GM23338 (cell line): ENCODE results near the gene STAB2. TPM values are rescaled to one million over a fixed set of nuclear protein-coding genes. Genes with fewer than 3 reads are reported as not detected.

Experiments
- ATAC-seq: fragments of 200-7000 bp; cut with Tn5 transposase; 3 replicates; pipeline ENCODE4 v1.9.1; 2020
- DNase-seq: peaks from one replicate; pipeline ENCODE4 v3.0.0-alpha.2; 2015; ENCODE audit warnings: low spot score
- H2AFZ ChIP-seq: fragments of 200-600 bp; sonication (generic); 2 replicates; pipeline ENCODE4 v1.8.0; 2016; ENCODE audit warnings: antibody characterized with exemption, mild to moderate bottlenecking, moderate library complexity
- H3F3A ChIP-seq: fragments of 200-600 bp; sonication (generic); replicated peaks from 2 replicates; pipeline ENCODE4 v1.8.0; 2017; ENCODE audit warnings: antibody characterized with exemption, mixed run types, low read depth
- H3K27ac ChIP-seq: fragments of 200-600 bp; sonication (generic); 2 replicates; pipeline ENCODE4 v1.6.1; 2016; ENCODE audit warnings: low read depth
- H3K27me3 ChIP-seq: fragments of 200-600 bp; sonication (generic); 2 replicates; pipeline ENCODE4 v1.8.0; 2016; ENCODE audit warnings: mild to moderate bottlenecking, mixed run types, moderate library complexity; ENCODE audit not compliant: insufficient read depth
- H3K36me3 ChIP-seq: fragments of 200-600 bp; sonication (generic); 2 replicates; pipeline ENCODE4 v1.8.0; 2016; ENCODE audit warnings: mild to moderate bottlenecking; ENCODE audit not compliant: insufficient read depth
- H3K4me1 ChIP-seq: fragments of 200-600 bp; sonication (generic); 2 replicates; pipeline ENCODE4 v1.8.0; 2016; ENCODE audit warnings: mild to moderate bottlenecking, moderate library complexity; ENCODE audit not compliant: insufficient read depth
- H3K4me2 ChIP-seq: fragments of 200-600 bp; sonication (generic); 2 replicates; pipeline ENCODE4 v1.7.1; 2017; ENCODE audit warnings: mixed run types
- H3K4me3 ChIP-seq: fragments of 200-600 bp; sonication (generic); 2 replicates; pipeline ENCODE4 v1.6.1; 2016; ENCODE audit warnings: mixed run types
- H3K79me2 ChIP-seq: fragments of 200-600 bp; sonication (generic); replicated peaks from 2 replicates; pipeline ENCODE4 v1.8.0; 2017; ENCODE audit warnings: mild to moderate bottlenecking; ENCODE audit not compliant: insufficient read depth
- H3K9me2 ChIP-seq: fragments of 200-600 bp; sonication (generic); 2 replicates; pipeline ENCODE4 v1.8.0; 2017; ENCODE audit not compliant: insufficient read depth
- H4K20me1 ChIP-seq: fragments of 200-600 bp; sonication (generic); replicated peaks from 2 replicates; pipeline ENCODE4 v1.8.0; 2017; ENCODE audit warnings: mild to moderate bottlenecking; ENCODE audit not compliant: insufficient read depth
- H3K27ac Mint-ChIP-seq: 2 replicates; pipeline ENCODE4 v1.8.0; 2020; ENCODE audit warnings: inconsistent platforms, mild to moderate bottlenecking, moderate library complexity, mixed read lengths
- H3K27me3 Mint-ChIP-seq: 3 replicates; pipeline ENCODE4 v1.8.0; 2022; ENCODE audit warnings: low read depth, mild to moderate bottlenecking, moderate library complexity, mixed read lengths, inconsistent platforms; ENCODE audit not compliant: insufficient read depth, poor library complexity
- H3K36me3 Mint-ChIP-seq: 3 replicates; pipeline ENCODE4 v1.8.0; 2021; ENCODE audit warnings: low read depth, mild to moderate bottlenecking, inconsistent platforms, moderate library complexity, mixed read lengths
- H3K4me1 Mint-ChIP-seq: 3 replicates; pipeline ENCODE4 v1.8.0; 2020; ENCODE audit warnings: mild to moderate bottlenecking, inconsistent platforms, mixed read lengths
- H3K4me3 Mint-ChIP-seq: 3 replicates; pipeline ENCODE4 v1.8.0; 2021; ENCODE audit warnings: moderate library complexity, mild to moderate bottlenecking, inconsistent platforms, mixed read lengths
- H3K9me3 Mint-ChIP-seq: 3 replicates; pipeline ENCODE4 v1.8.0; 2020; ENCODE audit warnings: moderate library complexity, mild to moderate bottlenecking, inconsistent platforms, mixed read lengths
- CREB1 ChIP-seq: fragments of 250-450 bp; sonication (Bioruptor Pico); IDR thresholded peaks from 2 replicates; pipeline ENCODE4 v1.5.0; 2020; ENCODE audit warnings: low read depth, mild to moderate bottlenecking, moderate library complexity
- ETS1 ChIP-seq: IDR thresholded peaks from 2 replicates; pipeline ENCODE4 v1.6.1; 2016; ENCODE audit warnings: antibody characterized with exemption
- EZH2 ChIP-seq: fragments of 200-600 bp; sonication (generic); IDR thresholded peaks from one replicate; pipeline ENCODE4 v1.8.0; 2017; ENCODE audit warnings: antibody characterized with exemption, mild to moderate bottlenecking, low read depth; ENCODE audit not compliant: unreplicated experiment
- EZH2phosphoT487 ChIP-seq: fragments of 200-600 bp; sonication (generic); IDR thresholded peaks from one replicate; pipeline ENCODE4 v1.8.1; 2018; ENCODE audit warnings: antibody characterized with exemption; ENCODE audit not compliant: unreplicated experiment
- JUNB ChIP-seq: IDR thresholded peaks from one replicate; pipeline ENCODE4 v1.6.1; 2016; ENCODE audit warnings: antibody characterized with exemption; ENCODE audit not compliant: unreplicated experiment
- NANOG ChIP-seq: IDR thresholded peaks from 2 replicates; pipeline ENCODE4 v1.6.1; 2016; ENCODE audit warnings: antibody characterized with exemption, borderline replicate concordance
- POLR2AphosphoS5 ChIP-seq: IDR thresholded peaks from 2 replicates; pipeline ENCODE4 v1.6.1; 2016; ENCODE audit warnings: antibody characterized with exemption, low read depth
- REST ChIP-seq: IDR thresholded peaks from one replicate; pipeline ENCODE4 v1.6.1; 2018; ENCODE audit warnings: antibody characterized with exemption; ENCODE audit not compliant: unreplicated experiment
- STAT1 ChIP-seq: IDR thresholded peaks from one replicate; pipeline ENCODE4 v1.6.1; 2016; ENCODE audit warnings: antibody characterized with exemption; ENCODE audit not compliant: unreplicated experiment
- ZNF114 ChIP-seq: fragments of 250-450 bp; sonication (Bioruptor Pico); IDR thresholded peaks from 2 replicates; pipeline ENCODE4 v1.5.0; 2020; ENCODE audit warnings: mild to moderate bottlenecking, moderate library complexity
- ZNF331 ChIP-seq: fragments of 250-450 bp; sonication (Bioruptor Pico); IDR thresholded peaks from 2 replicates; pipeline ENCODE4 v1.5.0; 2020; ENCODE audit warnings: low read depth, mild to moderate bottlenecking, moderate library complexity
- polyA plus RNA-seq: library from polyadenylated mRNA; unstranded; fragments of >200 nt; fragmentation: Nextera tagmentation; extraction: Ambion mirVana; gene quantifications from 2 replicates; pipeline ENCODE4 v1.2.1, GENCODE V29; 2016
- total RNA-seq: library from RNA; depleted of rRNA; stranded (reverse); fragments of >200 nt; shearing (Covaris generic); gene quantifications from 2 replicates; pipeline ENCODE4 v1.2.3, GENCODE V29; 2014
- TF ChIP-seq, protein P1 (sequence below): fragments of 250-450 bp; sonication (Bioruptor Pico); IDR thresholded peaks from 2 replicates; pipeline ENCODE4 v1.5.0; 2020; ENCODE audit warnings: mild to moderate bottlenecking, moderate library complexity
- TF ChIP-seq, protein P2 (sequence below), 2 experiments: fragments of 200-600 bp in 1 of 2; sonication (generic) in 1 of 2; conservative IDR thresholded peaks; 2 replicates each; pipeline versions ENCODE4 v1.5.1 to v1.6.1; 2016 to 2017; ENCODE audit warnings: antibody characterized with exemption in 2 of 2, low read depth in 2 of 2, mild to moderate bottlenecking in 2 of 2, moderate library complexity in 1 of 2

Gene STAB2
- total and polyA plus RNA-seq, 2 experiments from 2014 or later: 0.14 TPM; not detected in 1

DNA sequence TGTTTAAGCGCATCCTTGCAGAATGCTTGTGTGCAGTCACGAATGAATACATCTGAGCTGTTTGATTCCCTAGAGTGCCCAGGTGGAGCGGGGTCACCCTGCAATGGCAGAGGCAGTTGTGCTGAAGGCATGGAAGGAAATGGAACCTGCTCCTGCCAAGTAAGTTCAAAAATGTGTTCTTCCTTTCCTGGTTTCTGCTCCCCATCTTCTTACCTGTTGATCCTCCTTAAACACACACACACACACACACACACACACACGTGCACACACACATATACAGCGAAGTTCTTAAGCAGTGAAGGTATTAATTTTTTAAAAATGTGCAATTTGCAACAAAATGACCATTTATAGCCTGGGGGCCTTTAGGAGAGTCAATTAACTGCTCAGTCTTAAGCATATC is 33.3 kb downstream of the STAB2 start:
- TF ChIP-seq NANOG (no peak), EZH2 (no peak), ETS1 (no peak), CREB1 (no peak), STAT1 (no peak), POLR2AphosphoS5 (no peak), EZH2phosphoT487 (no peak), JUNB (no peak), ZNF114 (CRISPR knock-in tag) (no peak), REST (no peak), ZNF331 (no peak)
- TF ChIP-seq, protein P1, sequence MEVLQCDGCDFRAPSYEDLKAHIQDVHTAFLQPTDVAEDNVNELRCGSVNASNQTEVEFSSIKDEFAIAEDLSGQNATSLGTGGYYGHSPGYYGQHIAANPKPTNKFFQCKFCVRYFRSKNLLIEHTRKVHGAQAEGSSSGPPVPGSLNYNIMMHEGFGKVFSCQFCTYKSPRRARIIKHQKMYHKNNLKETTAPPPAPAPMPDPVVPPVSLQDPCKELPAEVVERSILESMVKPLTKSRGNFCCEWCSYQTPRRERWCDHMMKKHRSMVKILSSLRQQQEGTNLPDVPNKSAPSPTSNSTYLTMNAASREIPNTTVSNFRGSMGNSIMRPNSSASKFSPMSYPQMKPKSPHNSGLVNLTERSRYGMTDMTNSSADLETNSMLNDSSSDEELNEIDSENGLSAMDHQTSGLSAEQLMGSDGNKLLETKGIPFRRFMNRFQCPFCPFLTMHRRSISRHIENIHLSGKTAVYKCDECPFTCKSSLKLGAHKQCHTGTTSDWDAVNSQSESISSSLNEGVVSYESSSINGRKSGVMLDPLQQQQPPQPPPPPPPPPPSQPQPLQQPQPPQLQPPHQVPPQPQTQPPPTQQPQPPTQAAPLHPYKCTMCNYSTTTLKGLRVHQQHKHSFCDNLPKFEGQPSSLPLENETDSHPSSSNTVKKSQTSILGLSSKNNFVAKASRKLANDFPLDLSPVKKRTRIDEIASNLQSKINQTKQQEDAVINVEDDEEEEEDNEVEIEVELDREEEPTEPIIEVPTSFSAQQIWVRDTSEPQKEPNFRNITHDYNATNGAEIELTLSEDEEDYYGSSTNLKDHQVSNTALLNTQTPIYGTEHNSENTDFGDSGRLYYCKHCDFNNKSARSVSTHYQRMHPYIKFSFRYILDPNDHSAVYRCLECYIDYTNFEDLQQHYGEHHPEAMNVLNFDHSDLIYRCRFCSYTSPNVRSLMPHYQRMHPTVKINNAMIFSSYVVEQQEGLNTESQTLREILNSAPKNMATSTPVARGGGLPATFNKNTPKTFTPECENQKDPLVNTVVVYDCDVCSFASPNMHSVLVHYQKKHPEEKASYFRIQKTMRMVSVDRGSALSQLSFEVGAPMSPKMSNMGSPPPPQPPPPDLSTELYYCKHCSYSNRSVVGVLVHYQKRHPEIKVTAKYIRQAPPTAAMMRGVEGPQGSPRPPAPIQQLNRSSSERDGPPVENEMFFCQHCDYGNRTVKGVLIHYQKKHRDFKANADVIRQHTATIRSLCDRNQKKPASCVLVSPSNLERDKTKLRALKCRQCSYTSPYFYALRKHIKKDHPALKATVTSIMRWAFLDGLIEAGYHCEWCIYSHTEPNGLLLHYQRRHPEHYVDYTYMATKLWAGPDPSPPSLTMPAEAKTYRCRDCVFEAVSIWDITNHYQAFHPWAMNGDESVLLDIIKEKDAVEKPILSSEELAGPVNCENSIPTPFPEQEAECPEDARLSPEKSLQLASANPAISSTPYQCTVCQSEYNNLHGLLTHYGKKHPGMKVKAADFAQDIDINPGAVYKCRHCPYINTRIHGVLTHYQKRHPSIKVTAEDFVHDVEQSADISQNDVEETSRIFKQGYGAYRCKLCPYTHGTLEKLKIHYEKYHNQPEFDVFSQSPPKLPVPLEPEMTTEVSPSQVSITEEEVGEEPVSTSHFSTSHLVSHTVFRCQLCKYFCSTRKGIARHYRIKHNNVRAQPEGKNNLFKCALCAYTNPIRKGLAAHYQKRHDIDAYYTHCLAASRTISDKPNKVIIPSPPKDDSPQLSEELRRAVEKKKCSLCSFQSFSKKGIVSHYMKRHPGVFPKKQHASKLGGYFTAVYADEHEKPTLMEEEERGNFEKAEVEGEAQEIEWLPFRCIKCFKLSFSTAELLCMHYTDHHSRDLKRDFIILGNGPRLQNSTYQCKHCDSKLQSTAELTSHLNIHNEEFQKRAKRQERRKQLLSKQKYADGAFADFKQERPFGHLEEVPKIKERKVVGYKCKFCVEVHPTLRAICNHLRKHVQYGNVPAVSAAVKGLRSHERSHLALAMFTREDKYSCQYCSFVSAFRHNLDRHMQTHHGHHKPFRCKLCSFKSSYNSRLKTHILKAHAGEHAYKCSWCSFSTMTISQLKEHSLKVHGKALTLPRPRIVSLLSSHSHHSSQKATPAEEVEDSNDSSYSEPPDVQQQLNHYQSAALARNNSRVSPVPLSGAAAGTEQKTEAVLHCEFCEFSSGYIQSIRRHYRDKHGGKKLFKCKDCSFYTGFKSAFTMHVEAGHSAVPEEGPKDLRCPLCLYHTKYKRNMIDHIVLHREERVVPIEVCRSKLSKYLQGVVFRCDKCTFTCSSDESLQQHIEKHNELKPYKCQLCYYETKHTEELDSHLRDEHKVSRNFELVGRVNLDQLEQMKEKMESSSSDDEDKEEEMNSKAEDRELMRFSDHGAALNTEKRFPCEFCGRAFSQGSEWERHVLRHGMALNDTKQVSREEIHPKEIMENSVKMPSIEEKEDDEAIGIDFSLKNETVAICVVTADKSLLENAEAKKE (CRISPR knock-in tag): no peak
- TF ChIP-seq, protein P2, sequence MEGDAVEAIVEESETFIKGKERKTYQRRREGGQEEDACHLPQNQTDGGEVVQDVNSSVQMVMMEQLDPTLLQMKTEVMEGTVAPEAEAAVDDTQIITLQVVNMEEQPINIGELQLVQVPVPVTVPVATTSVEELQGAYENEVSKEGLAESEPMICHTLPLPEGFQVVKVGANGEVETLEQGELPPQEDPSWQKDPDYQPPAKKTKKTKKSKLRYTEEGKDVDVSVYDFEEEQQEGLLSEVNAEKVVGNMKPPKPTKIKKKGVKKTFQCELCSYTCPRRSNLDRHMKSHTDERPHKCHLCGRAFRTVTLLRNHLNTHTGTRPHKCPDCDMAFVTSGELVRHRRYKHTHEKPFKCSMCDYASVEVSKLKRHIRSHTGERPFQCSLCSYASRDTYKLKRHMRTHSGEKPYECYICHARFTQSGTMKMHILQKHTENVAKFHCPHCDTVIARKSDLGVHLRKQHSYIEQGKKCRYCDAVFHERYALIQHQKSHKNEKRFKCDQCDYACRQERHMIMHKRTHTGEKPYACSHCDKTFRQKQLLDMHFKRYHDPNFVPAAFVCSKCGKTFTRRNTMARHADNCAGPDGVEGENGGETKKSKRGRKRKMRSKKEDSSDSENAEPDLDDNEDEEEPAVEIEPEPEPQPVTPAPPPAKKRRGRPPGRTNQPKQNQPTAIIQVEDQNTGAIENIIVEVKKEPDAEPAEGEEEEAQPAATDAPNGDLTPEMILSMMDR (conservative IDR thresholded peaks at IDR 0.05; ENCODE audit: low read depth in 2 of 2): no peak
- H3K27ac Mint-ChIP-seq: no peak overlapping the region
- Histone ChIP-seq H4K20me1 (no peaks in the 10 kb centered on the region), H3K4me2 (no peak overlapping the region), H3K4me3 (no peak overlapping the region), H3F3A (no peaks in the 10 kb centered on the region), H3K27ac (no peak overlapping the region), H3K27me3 (no peaks in the 10 kb centered on the region), H3K79me2 (no peaks in the 10 kb centered on the region), H3K4me1 (no peaks in the 10 kb centered on the region), H3K9me2 (no peaks in the 10 kb centered on the region), H2AFZ (no peak overlapping the region), H3K36me3 (no peaks in the 10 kb centered on the region)
- ATAC-seq: no peak
- DNase-seq: no peak
- H3K36me3 Mint-ChIP-seq: no peaks in the 10 kb centered on the region
- H3K9me3 Mint-ChIP-seq: no peaks in the 10 kb centered on the region
- H3K4me3 Mint-ChIP-seq: no peak overlapping the region
- H3K4me1 Mint-ChIP-seq: no peaks in the 10 kb centered on the region
- H3K27me3 Mint-ChIP-seq: peaks cover 3% of the 10 kb centered on the region
